Thymus (tissue), 11 donors: ENCODE measurements around the gene CTNNA3. TPM values are rescaled to one million over a fixed set of nuclear protein-coding genes. Genes with fewer than 3 reads are reported as not detected.

Source experiments
- DNase-seq, 9 donors: peaks; one replicate each; pipeline ENCODE4 v3.0.0-alpha.2; 2013; ENCODE audit warnings: low spot score in 9 of 9, low read depth in 6 of 9, missing footprints in 1 of 9
- H3K27ac ChIP-seq, 2 donors: one replicate each; pipeline ENCODE4 v1.5.1; 2013; ENCODE audit warnings: control low read depth in 1 of 2, low read depth in 1 of 2, low read length in 1 of 2, mild to moderate bottlenecking in 1 of 2, moderate library complexity in 1 of 2
- H3K27me3 ChIP-seq, 2 donors: one replicate each; pipeline ENCODE4 v1.5.1; 2013; ENCODE audit warnings: low read length in 1 of 2; ENCODE audit not compliant: control insufficient read depth in 2 of 2, insufficient read depth in 1 of 2
- H3K36me3 ChIP-seq, 2 donors: one replicate each; pipeline ENCODE4 v1.5.1; 2013; ENCODE audit warnings: low read length in 1 of 2, mild to moderate bottlenecking in 1 of 2, moderate library complexity in 1 of 2; ENCODE audit not compliant: control insufficient read depth in 2 of 2, insufficient read depth in 2 of 2
- H3K4me1 ChIP-seq, 2 donors: one replicate each; pipeline ENCODE4 v1.5.1; 2013; ENCODE audit warnings: low read length in 2 of 2; ENCODE audit not compliant: control insufficient read depth in 2 of 2, insufficient read depth in 2 of 2
- H3K4me3 ChIP-seq, 2 donors: one replicate each; pipeline ENCODE4 v1.5.1; 2013; ENCODE audit warnings: low read length in 2 of 2, control low read depth in 1 of 2, mild to moderate bottlenecking in 1 of 2
- H3K9me3 ChIP-seq, 2 donors: one replicate each; pipeline ENCODE4 v1.5.1; 2013; ENCODE audit warnings: low read length in 1 of 2, mild to moderate bottlenecking in 1 of 2; ENCODE audit not compliant: control insufficient read depth in 2 of 2, insufficient read depth in 1 of 2
- WGBS: extraction: QIAGEN DNeasy Blood & Tissue Kit; methylation state at CpG from one replicate; pipeline ENCODE4 v1.1.7; 2013; 5-methylcytosine and 5-hydroxymethylcytosine counted together
- polyA plus RNA-seq: library from polyadenylated mRNA; stranded (reverse); fragments of 200-250 nt; gene quantifications from one replicate; pipeline ENCODE4 v1.2.3, GENCODE V29; 2013
- total RNA-seq: library from RNA; stranded (reverse); fragments of 120-200 nt; gene quantifications from one replicate; pipeline ENCODE4 v1.2.4, GENCODE V29; 2013
- donor health status: healthy.

The CTNNA3 gene
- total and polyA plus RNA-seq, 2 donors: 0.27 to 0.28 TPM

- H3K27ac ChIP-seq: no peak overlapping the region
- no peak for DNase-seq
Observed at GRCh38 chr10:66038623-66039022, 1657.4 kb downstream of the CTNNA3 start.

GRCh38 chr10:66026321-66026720, 1669.7 kb downstream of the CTNNA3 start:
- no peak for DNase-seq
- Histone ChIP-seq H3K27me3 (no peaks in the 10 kb centered on the region), H3K9me3 (no peaks in the 10 kb centered on the region), H3K36me3 (no peaks in the 10 kb centered on the region), H3K27ac (no peak overlapping the region), H3K4me3 (no peak overlapping the region), H3K4me1 (no peaks in the 10 kb centered on the region)
- WGBS: 93% methylated on average over 2 of the region's 2 CpGs

More at GRCh38 chr10:66038623-66039022, 1657.4 kb downstream of the CTNNA3 start:
- Histone ChIP-seq H3K4me1 (no peaks in the 10 kb centered on the region), H3K36me3 (no peaks in the 10 kb centered on the region), H3K9me3 (no peaks in the 10 kb centered on the region), H3K4me3 (no peak overlapping the region), H3K27me3 (no peaks in the 10 kb centered on the region)
- 96% methylated on average over 1 of the region's 1 CpG for WGBS

GRCh38 chr10:66025186-66025585, 1670.8 kb downstream of the CTNNA3 start:
- H3K36me3 ChIP-seq: no peaks in the 10 kb centered on the region
- no peak for DNase-seq
- H3K27ac ChIP-seq: no peak overlapping the region

DNA sequence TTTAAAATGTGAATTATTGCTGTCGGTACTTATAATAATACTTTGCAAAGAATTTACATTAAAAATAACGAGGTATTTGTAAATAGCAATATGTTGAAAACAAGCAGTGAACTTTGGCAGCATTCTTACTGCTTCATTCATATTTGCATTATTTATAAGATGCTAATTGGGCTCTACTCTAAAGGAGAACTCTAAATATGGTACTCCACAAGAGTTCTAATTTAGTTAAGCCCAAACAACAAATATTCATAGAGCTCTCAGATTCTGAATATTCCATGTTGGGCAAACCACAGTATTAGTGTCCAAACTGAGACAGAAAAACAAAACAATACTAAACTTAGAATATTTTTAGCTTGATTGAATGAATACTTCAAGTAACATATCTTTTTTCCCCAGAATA, 1674.6 kb downstream of the CTNNA3 start:
- no peaks in the 10 kb centered on the region for H3K36me3 ChIP-seq
- 70% methylated on average over 2 of the region's 2 CpGs for WGBS
- DNase-seq: no peak
- no peak overlapping the region for H3K4me3 ChIP-seq
- no peaks in the 10 kb centered on the region for H3K9me3 ChIP-seq
- H3K27ac ChIP-seq: no peak overlapping the region
- no peaks in the 10 kb centered on the region for H3K27me3 ChIP-seq
- H3K4me1 ChIP-seq: no peaks in the 10 kb centered on the region

More at GRCh38 chr10:66025186-66025585, 1670.8 kb downstream of the CTNNA3 start:
- H3K4me1 ChIP-seq: no peaks in the 10 kb centered on the region
- no peaks in the 10 kb centered on the region for H3K9me3 ChIP-seq
- no peak overlapping the region for H3K4me3 ChIP-seq
- H3K27me3 ChIP-seq: no peaks in the 10 kb centered on the region

DNA sequence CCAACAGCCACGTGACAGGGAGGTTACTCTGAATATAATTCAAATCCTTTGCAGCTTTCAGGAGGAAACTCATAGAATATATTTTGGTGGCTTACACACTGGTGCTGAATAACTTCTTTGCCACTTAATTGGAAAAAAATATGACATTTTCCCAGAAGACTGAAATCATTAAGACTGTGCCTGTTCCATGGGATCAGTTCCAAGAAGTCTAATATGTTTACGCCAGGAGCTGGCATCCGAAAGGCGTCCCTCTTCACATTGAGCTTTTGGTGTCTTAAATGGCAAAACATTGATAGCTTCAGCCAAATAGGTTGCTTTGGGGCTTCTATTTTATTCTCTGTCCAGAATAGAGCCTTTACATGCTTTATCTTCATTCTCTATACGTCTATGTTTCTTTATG, 1687.8 kb downstream of the CTNNA3 start:
- Histone ChIP-seq H3K36me3 (no peaks in the 10 kb centered on the region), H3K9me3 (no peaks in the 10 kb centered on the region), H3K27me3 (no peaks in the 10 kb centered on the region), H3K27ac (no peak overlapping the region), H3K4me1 (no peaks in the 10 kb centered on the region), H3K4me3 (no peak overlapping the region)
- 97% methylated on average over 5 of the region's 5 CpGs for WGBS
- DNase-seq: no peak

GRCh38 chr10:66006411-66006810, 1689.6 kb downstream of the CTNNA3 start:
- 83% methylated on average over 4 of the region's 4 CpGs for WGBS
- no peaks in the 10 kb centered on the region for H3K4me1 ChIP-seq
- no peaks in the 10 kb centered on the region for H3K36me3 ChIP-seq
- H3K27ac ChIP-seq: no peak overlapping the region
- no peaks in the 10 kb centered on the region for H3K9me3 ChIP-seq
- no peaks in the 10 kb centered on the region for H3K27me3 ChIP-seq
- H3K4me3 ChIP-seq: no peak overlapping the region
- DNase-seq: no peak

GRCh38 chr10:65993451-65993850, 1702.5 kb downstream of the CTNNA3 start:
- Histone ChIP-seq H3K27ac (no peak overlapping the region), H3K36me3 (no peaks in the 10 kb centered on the region), H3K9me3 (peaks cover 4 to 18% of the 10 kb centered on the region in 2 donors), H3K4me1 (no peaks in the 10 kb centered on the region), H3K27me3 (no peaks in the 10 kb centered on the region), H3K4me3 (no peak overlapping the region)
- no peak for DNase-seq

GRCh38 chr10:65968871-65969270, 1727.1 kb downstream of the CTNNA3 start:
- Histone ChIP-seq H3K4me1 (no peaks in the 10 kb centered on the region), H3K36me3 (no peaks in the 10 kb centered on the region), H3K27me3 (no peaks in the 10 kb centered on the region), H3K4me3 (no peak overlapping the region), H3K9me3 (peaks cover 0 to 2% of the 10 kb centered on the region in 2 donors), H3K27ac (no peak overlapping the region)
- DNase-seq: no peak
- WGBS: 91% methylated on average over 3 of the region's 3 CpGs

GRCh38 chr10:65968437-65968836, 1727.6 kb downstream of the CTNNA3 start:
- H3K27ac ChIP-seq: no peak overlapping the region
- 88% methylated on average over 1 of the region's 1 CpG for WGBS
- H3K4me3 ChIP-seq: no peak overlapping the region
- no peaks in the 10 kb centered on the region for H3K36me3 ChIP-seq
- no peaks in the 10 kb centered on the region for H3K27me3 ChIP-seq
- H3K4me1 ChIP-seq: no peaks in the 10 kb centered on the region
- peaks cover 0 to 2% of the 10 kb centered on the region in 2 donors for H3K9me3 ChIP-seq
- DNase-seq: no peak

- 79% methylated on average over 1 of the region's 1 CpG for WGBS
- no peak for DNase-seq
- H3K36me3 ChIP-seq: no peaks in the 10 kb centered on the region
- H3K27ac ChIP-seq: no peak overlapping the region
- H3K9me3 ChIP-seq: peaks cover 0 to 7% of the 10 kb centered on the region in 2 donors
- H3K4me3 ChIP-seq: no peak overlapping the region
- H3K27me3 ChIP-seq: no peaks in the 10 kb centered on the region
- no peaks in the 10 kb centered on the region for H3K4me1 ChIP-seq
Observed at GRCh38 chr10:65964205-65964604, 1731.8 kb downstream of the CTNNA3 start.
